SK-N-SH treated with all-trans-retinoic acid at 6 μM for 48 hours (cell line): ENCODE measurements around the gene EGFL7.

ENCODE experiments used
- GLIS3 ChIP-seq: fragments of 250-450 bp; sonication (Bioruptor Pico); IDR thresholded peaks from 2 replicates; pipeline ENCODE4 v1.5.0; 2020; ENCODE audit warnings: mild to moderate bottlenecking, moderate library complexity
- PATZ1 ChIP-seq: fragments of 250-450 bp; sonication (Bioruptor Pico); IDR thresholded peaks from 2 replicates; pipeline ENCODE4 v1.8.0; 2020; ENCODE audit warnings: mild to moderate bottlenecking, moderate library complexity, borderline replicate concordance
- PPARA ChIP-seq: fragments of 250-450 bp; sonication (Bioruptor Pico); IDR thresholded peaks from 2 replicates; pipeline ENCODE4 v1.5.0; 2020; ENCODE audit warnings: mild to moderate bottlenecking, borderline replicate concordance
- RARB ChIP-seq: fragments of 250-450 bp; sonication (Bioruptor Pico); IDR thresholded peaks from 2 replicates; pipeline ENCODE4 v1.8.0; 2021; ENCODE audit warnings: mild to moderate bottlenecking, moderate library complexity
- SNAI2 ChIP-seq: fragments of 250-450 bp; sonication (Bioruptor Pico); IDR thresholded peaks from 2 replicates; pipeline ENCODE4 v1.5.0; 2020; ENCODE audit warnings: mild to moderate bottlenecking, moderate library complexity
- TCF4 ChIP-seq: fragments of 250-450 bp; sonication (Bioruptor Pico); IDR thresholded peaks from 2 replicates; pipeline ENCODE4 v1.8.0; 2021; ENCODE audit warnings: mild to moderate bottlenecking, moderate library complexity, borderline replicate concordance
- TSHZ2 ChIP-seq: fragments of 250-450 bp; sonication (Bioruptor Pico); IDR thresholded peaks from 2 replicates; pipeline ENCODE4 v1.5.0; 2020; ENCODE audit warnings: mild to moderate bottlenecking, moderate library complexity
- ZC3H10 ChIP-seq: fragments of 250-450 bp; sonication (Bioruptor Pico); IDR thresholded peaks from 2 replicates; pipeline ENCODE4 v1.5.1; 2021; ENCODE audit warnings: mild to moderate bottlenecking, moderate library complexity
- ZNF70 ChIP-seq: fragments of 450-650 bp; formaldehyde crosslinking; IDR thresholded peaks from 2 replicates; pipeline ENCODE4 v1.5.0; 2020; ENCODE audit warnings: mild to moderate bottlenecking, moderate library complexity

- TF ChIP-seq PATZ1 (CRISPR knock-in tag) (no peak), SNAI2 (CRISPR knock-in tag) (no peak), ZNF70 (CRISPR knock-in tag) (no peak), RARB (no peak), TCF4 (no peak), TSHZ2 (CRISPR knock-in tag) (no peak), PPARA (CRISPR knock-in tag) (no peak), GLIS3 (CRISPR knock-in tag) (no peak), ZC3H10 (CRISPR knock-in tag) (no peak)
Measured at GRCh38 chr9:136697821-136698526, 35.3 kb downstream of the EGFL7 start.
